LNCAP (cell line): ENCODE measurements around the gene TMEM145.

ENCODE experiments used
- TF ChIP-seq, protein P1 (sequence below): fragments of 450-650 bp; IDR thresholded peaks from 2 replicates; pipeline ENCODE4 v1.5.1; 2017; ENCODE audit warnings: mild to moderate bottlenecking

Gene TMEM145

DNA sequence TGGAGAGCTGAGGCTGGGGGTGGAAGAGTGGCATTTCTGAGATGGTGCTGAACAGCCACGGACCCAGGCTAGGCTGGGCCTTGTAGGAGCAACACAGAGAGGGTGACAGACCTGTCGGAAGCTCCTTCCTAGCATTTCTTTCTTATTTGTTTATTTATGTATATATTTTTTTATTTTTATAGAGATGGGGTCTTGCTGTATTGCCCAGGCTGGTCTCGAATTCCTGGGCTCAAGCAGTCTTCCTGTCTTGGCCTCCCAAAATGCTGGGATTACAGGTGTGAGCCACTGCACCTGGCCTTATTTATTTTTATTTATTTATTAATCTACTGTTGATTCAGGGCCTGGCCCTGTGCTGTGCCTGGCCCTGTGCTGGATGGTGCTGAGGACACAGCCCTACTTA lies 37.6 kb upstream of the TMEM145 start:
- TF ChIP-seq, protein P1, sequence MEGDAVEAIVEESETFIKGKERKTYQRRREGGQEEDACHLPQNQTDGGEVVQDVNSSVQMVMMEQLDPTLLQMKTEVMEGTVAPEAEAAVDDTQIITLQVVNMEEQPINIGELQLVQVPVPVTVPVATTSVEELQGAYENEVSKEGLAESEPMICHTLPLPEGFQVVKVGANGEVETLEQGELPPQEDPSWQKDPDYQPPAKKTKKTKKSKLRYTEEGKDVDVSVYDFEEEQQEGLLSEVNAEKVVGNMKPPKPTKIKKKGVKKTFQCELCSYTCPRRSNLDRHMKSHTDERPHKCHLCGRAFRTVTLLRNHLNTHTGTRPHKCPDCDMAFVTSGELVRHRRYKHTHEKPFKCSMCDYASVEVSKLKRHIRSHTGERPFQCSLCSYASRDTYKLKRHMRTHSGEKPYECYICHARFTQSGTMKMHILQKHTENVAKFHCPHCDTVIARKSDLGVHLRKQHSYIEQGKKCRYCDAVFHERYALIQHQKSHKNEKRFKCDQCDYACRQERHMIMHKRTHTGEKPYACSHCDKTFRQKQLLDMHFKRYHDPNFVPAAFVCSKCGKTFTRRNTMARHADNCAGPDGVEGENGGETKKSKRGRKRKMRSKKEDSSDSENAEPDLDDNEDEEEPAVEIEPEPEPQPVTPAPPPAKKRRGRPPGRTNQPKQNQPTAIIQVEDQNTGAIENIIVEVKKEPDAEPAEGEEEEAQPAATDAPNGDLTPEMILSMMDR: no peak

DNA sequence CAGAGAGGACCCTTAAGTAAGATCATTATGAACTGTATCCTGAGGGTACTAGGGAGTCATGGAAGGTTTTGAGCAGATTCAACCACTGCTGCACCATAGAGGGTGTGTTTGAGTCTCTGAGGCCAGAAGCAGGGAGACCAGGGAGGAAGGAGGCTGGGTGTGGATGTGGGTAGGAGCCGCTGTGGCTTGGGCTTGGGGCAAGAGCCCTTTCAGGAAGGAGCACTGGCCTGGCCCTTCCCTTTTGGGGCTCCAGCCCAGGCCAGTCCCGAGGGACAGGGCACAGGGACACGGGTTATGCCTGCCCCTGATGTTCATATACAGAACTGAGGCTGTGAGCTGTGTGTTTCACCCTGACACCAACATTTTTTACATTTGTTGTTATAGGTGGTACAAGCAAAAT lies 36.8 kb upstream of the TMEM145 start:
- TF ChIP-seq, protein P1: no peak

DNA sequence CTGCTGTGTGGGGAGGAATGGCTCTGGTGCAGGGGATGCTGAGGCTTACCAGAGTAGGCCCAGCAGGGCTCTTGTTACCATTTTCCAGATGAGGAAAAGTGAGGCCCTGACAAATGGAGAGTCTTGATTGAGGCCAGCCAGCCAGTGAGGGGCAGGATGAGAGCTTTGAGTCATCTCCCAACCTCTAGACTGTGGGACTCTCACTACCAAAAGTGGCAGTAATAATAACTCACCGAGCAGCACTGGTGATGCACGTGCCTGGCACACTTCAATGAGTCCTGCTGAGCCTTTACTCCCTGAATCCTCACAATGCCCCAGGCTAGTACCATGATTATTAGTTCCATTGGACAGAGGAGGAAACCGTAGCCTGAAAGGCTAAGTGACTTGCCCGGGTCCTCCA lies 36.3 kb upstream of the TMEM145 start:
- TF ChIP-seq, protein P1: no peak

DNA sequence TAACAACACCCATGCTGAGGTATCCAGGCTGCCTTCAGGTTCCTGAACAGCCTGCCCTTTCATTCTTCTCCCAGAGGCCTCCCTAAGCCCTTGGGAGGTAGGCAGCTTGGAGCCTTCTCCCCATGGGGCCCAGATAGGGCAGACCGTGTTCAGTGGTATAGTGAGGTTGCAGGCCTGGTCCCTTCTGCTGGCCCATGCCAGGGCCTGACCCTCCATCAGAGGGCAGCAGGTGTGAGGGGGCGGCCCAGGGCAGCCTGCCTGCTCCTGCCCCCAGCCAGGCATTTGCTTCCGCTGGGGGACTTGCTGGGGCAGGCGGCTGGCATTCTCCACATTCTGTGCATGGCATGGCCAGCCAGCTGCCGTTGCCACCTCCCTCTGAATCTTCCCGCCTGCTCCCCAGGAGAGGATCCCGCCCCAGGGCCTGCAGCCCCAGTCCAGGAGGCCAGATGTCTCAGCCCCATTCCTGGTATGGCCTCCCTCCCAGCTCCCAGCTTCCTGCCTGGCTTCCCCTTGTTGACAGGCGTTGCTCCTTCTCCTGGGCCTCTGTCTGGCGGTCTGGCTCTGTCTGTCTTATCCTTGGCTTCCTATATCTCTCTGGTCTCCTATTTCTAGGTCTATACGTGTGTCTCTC lies 35.2 kb upstream of the TMEM145 start:
- TF ChIP-seq, protein P1: no peak

DNA sequence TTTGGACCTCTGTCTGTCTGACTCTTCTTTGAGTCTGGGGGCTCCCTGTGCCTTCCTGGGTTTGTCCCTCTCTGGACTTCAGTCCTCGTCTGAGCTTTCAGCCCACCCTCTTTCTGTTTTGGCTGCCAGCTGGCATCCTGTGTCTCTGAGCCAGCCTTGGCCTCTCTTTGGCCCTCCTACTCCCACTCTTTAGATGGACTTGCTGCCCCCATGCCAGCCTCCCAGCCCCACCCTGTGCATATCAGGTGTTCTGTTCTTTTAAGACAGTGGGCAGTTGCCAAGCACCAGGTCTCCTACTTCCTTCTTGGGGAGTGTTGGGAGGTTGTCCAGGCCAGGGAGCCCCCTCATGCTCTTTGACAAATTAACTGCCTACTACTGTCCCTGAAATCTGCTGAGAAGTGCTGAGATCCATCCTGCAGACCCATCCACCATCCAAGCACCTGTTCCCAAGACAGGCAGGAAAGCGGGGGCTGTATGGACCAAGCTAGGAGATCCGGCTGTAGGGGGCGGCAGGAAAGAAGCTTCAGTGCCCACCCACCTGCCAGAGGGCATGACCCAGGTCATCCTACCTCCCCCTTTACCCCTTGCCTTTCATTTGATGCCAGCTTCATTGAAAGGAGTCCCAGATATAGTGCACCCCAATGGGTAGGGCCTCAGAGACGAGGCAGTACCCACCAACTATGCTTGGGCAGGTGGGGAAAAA lies 34.5 kb upstream of the TMEM145 start:
- TF ChIP-seq, protein P1: no peak

DNA sequence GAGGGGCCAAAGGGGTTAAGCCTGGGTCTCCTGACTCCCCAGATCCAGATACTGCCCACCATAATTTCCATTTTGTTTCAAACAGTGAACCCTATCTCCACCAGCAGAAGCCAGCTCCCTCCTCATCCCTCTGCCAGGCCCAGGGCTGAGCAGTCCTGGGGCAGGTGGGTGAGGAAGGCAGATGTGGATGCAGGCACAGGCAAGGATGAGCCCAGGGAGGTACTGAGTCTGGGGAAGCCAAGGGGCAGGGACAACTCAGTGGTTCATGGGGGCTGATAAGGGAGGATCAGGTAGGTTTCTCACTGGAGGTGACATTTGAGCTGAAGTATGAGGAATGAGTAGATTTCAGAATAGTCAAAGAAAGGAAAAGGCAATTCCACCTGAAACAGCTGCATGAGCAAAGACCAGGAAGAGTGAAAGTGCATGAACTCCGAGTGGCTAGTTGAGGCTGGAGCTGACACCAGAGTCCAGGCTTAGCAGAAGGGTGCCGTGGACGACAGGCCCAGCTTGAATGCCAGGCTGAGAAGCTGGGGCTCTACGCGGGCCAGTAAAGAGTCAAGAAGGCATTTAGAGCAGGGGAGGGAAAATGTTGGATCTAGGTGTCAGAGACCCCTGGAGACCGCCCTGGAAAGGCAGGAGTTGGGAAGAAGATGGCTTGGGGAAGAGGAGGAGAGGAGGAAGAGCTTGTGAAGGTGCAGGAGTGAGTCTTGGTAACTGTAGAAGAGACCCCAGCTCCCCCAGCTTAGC lies 33.8 kb upstream of the TMEM145 start:
- TF ChIP-seq, protein P1: no peak

DNA sequence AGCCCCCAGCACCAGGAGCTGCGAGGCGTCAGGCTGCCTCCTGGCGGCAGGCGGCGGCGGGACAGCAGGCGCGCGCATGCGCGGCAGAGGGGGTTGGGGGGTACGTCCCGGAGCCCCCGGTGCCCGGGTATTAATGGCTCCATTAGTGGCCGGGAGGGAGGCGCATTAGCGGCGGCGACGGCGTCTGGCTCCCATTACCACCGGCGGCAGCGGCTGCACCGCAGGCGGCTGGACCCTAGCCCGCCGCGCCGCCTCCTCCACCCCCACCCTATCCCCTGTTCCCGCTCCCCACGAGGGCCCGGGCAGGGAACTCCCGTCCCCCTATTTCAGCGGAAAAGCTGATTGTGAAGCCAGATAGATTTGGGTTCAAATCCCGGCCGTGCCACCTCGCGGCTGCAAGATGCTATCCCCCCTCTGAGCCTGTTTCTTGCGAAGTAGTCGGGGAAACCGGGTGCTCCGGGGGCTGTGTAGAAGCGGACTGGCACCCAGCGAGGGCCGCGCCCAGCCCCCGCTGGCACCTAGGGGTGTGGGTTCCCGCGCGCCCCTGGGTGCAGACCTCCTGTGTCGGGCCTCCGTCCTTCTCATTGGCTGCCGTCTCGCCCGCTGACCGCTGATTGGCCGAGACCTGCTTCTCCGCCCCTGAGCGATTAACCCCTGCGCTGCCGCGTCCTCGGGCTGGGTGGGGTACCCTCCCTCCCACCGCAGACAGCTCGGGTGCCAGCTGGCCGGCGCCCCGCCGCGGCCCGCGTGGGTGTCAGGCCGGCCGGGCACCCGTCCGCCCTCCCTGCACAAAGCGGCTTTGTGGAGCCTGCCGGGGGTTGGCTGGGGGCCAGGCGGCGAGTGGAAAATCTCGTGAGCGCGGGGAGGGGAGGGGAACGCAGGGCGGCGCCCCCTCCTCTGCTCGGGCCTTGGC lies 33.0 kb upstream of the TMEM145 start:
- TF ChIP-seq, protein P1: peak; percentile 60
